ENCODE data around the gene AGBL1.

AGBL1 gene

GRCh38 chr15:86329311-86330013 is 249.8 kb downstream of the AGBL1 start:
- no peak for DNase-seq

GRCh38 chr15:86333819-86334218 is 254.1 kb downstream of the AGBL1 start:
- no peak for DNase-seq

- DNase-seq, result no peak
Measured at GRCh38 chr15:86336051-86336788, 256.5 kb downstream of the AGBL1 start.

GRCh38 chr15:86337071-86337470 is 257.4 kb downstream of the AGBL1 start:
- no peak for DNase-seq

GRCh38 chr15:86347245-86347644 is 267.6 kb downstream of the AGBL1 start:
- DNase-seq, result no peak

- DNase-seq, result no peak
Measured at GRCh38 chr15:86349565-86349964, 269.9 kb downstream of the AGBL1 start.

GRCh38 chr15:86353213-86353612 is 273.5 kb downstream of the AGBL1 start:
- no peak for DNase-seq

- DNase-seq, result no peak
Measured at GRCh38 chr15:86355361-86355760, 275.7 kb downstream of the AGBL1 start.

- DNase-seq, result no peak
Measured at GRCh38 chr15:86355801-86356200, 276.1 kb downstream of the AGBL1 start.

- DNase-seq, result no peak
Measured at GRCh38 chr15:86362555-86362954, 282.9 kb downstream of the AGBL1 start.

- DNase-seq, result no peak
Measured at GRCh38 chr15:86373147-86373546, 293.5 kb downstream of the AGBL1 start.

GRCh38 chr15:86375733-86376280 is 296.1 kb downstream of the AGBL1 start:
- no peak for DNase-seq

- DNase-seq, result no peak
Measured at GRCh38 chr15:86377914-86378313, 298.2 kb downstream of the AGBL1 start.

GRCh38 chr15:86382341-86382740 is 302.7 kb downstream of the AGBL1 start:
- DNase-seq, result no peak

GRCh38 chr15:86383611-86384010 is 303.9 kb downstream of the AGBL1 start:
- no peak for DNase-seq

- no peak for DNase-seq
Measured at GRCh38 chr15:86384186-86384585, 304.5 kb downstream of the AGBL1 start.

GRCh38 chr15:86392296-86392695 is 312.6 kb downstream of the AGBL1 start:
- no peak for DNase-seq

GRCh38 chr15:86392874-86393273 is 313.2 kb downstream of the AGBL1 start:
- no peak for DNase-seq

- no peak for DNase-seq
Measured at GRCh38 chr15:86394866-86395265, 315.2 kb downstream of the AGBL1 start.

- DNase-seq, result no peak
Measured at GRCh38 chr15:86399041-86399954, 319.6 kb downstream of the AGBL1 start.

- DNase-seq, result no peak
Measured at GRCh38 chr15:86403221-86403620, 323.6 kb downstream of the AGBL1 start.

GRCh38 chr15:86403914-86404583 is 324.4 kb downstream of the AGBL1 start:
- no peak for DNase-seq
